ENCODE data around the gene ZNF664. TPM values are rescaled to one million over a fixed set of nuclear protein-coding genes. Genes with fewer than 3 reads are reported as not detected.

The ZNF664 gene
- total RNA-seq, 1 experiment from 2014 or later: 124 TPM

DNA sequence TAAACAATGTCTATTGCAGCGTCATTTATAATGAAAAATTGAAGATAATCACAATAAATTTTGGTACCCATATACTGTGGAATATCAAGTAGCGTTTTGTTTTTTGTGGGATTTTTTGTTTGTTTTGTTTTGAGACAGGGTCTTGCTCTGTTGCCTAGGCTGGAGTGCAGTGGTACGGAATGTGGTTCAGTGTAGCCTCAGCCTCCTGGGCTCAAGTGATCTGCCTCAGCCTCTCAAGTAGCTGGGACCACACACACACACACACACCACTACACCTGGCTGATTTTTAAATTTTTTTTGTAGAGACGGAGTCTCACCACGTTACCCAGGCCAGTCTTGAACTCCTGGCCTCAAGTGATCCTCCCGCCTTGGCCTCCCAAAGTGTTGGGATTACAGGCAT lies 6.6 kb downstream of the ZNF664 start:
- DNase-seq (ENCODE audit: low read depth, low spot score) (no peak), ATAC-seq (no peak)
- Histone ChIP-seq H3K9me3 (ENCODE audit: control insufficient read depth in 1 of 2, insufficient read depth in 1 of 2, low read depth in 1 of 2, low read length in 2 of 2) (no peaks in the 10 kb centered on the region), H3K36me3 (ENCODE audit: control insufficient read depth in 1 of 2, insufficient read depth in 2 of 2, low read length in 2 of 2) (peaks cover 12 to 18% of the 10 kb centered on the region in 2 experiments; a peak in 3 of 4 replicates), H3K9me2 (ENCODE audit: insufficient read depth) (no peaks in the 10 kb centered on the region), H3K4me2 (ENCODE audit: low read length) (no peak overlapping the region), H3K27me3 (ENCODE audit: insufficient read depth, low read length) (no peaks in the 10 kb centered on the region), H3K27ac (ENCODE audit: low read depth, low read length) (no peak overlapping the region), H3K4me1 (ENCODE audit: control insufficient read depth in 1 of 2, insufficient read depth in 2 of 2, low read length in 2 of 2) (peaks cover 2 to 3% of the 10 kb centered on the region in 2 experiments; a peak in 3 of 4 replicates), H3K79me2 (ENCODE audit: insufficient read depth, low read length) (peaks cover 78% of the 10 kb centered on the region), H4K20me1 (ENCODE audit: insufficient read depth) (peaks cover 3% of the 10 kb centered on the region; the same call in 1 of the 2 replicates), H3K9ac (ENCODE audit: low read length) (no peak overlapping the region), H2AFZ (ENCODE audit: low read depth, low read length, poor library complexity, severe bottlenecking) (no peak overlapping the region), H3K4me3 (replicated peaks in 1 of 2; ENCODE audit: low read depth in 1 of 2, low read length in 2 of 2) (no peak overlapping the region)
- ChIA-PET RAD21 (ENCODE audit: low non-redundant PET in 1 of 2, low total read pairs in 2 of 2, uncharacterized antibody in 2 of 2, unreplicated experiment in 2 of 2) (no interaction called here), POLR2A (no interaction called here), CTCF (no interaction called here)
- TF ChIP-seq FOSL1 (IDR thresholded peaks at IDR 0.05; ENCODE audit: low read depth): no peak
- no peak for TF ChIP-seq RAD21 (IDR thresholded peaks at IDR 0.05; ENCODE audit: low read depth)
- TF ChIP-seq, protein P1, sequence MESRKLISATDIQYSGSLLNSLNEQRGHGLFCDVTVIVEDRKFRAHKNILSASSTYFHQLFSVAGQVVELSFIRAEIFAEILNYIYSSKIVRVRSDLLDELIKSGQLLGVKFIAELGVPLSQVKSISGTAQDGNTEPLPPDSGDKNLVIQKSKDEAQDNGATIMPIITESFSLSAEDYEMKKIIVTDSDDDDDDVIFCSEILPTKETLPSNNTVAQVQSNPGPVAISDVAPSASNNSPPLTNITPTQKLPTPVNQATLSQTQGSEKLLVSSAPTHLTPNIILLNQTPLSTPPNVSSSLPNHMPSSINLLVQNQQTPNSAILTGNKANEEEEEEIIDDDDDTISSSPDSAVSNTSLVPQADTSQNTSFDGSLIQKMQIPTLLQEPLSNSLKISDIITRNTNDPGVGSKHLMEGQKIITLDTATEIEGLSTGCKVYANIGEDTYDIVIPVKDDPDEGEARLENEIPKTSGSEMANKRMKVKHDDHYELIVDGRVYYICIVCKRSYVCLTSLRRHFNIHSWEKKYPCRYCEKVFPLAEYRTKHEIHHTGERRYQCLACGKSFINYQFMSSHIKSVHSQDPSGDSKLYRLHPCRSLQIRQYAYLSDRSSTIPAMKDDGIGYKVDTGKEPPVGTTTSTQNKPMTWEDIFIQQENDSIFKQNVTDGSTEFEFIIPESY (IDR thresholded peaks at IDR 0.05; ENCODE audit: extremely low read depth, insufficient replicate concordance, low read length): no peak
- no peak for TF ChIP-seq SRF (IDR thresholded peaks at IDR 0.05; ENCODE audit: low read depth)
- TF ChIP-seq POLR2AphosphoS5 (IDR thresholded peaks at IDR 0.05; ENCODE audit: low read depth, low read length): no peak
- TF ChIP-seq, protein P2, sequence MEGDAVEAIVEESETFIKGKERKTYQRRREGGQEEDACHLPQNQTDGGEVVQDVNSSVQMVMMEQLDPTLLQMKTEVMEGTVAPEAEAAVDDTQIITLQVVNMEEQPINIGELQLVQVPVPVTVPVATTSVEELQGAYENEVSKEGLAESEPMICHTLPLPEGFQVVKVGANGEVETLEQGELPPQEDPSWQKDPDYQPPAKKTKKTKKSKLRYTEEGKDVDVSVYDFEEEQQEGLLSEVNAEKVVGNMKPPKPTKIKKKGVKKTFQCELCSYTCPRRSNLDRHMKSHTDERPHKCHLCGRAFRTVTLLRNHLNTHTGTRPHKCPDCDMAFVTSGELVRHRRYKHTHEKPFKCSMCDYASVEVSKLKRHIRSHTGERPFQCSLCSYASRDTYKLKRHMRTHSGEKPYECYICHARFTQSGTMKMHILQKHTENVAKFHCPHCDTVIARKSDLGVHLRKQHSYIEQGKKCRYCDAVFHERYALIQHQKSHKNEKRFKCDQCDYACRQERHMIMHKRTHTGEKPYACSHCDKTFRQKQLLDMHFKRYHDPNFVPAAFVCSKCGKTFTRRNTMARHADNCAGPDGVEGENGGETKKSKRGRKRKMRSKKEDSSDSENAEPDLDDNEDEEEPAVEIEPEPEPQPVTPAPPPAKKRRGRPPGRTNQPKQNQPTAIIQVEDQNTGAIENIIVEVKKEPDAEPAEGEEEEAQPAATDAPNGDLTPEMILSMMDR (IDR thresholded peaks at IDR 0.05 in 2 of 3, conservative IDR thresholded peaks at IDR 0.05 in 1 of 3; ENCODE audit: borderline replicate concordance in 1 of 3, insufficient read depth in 1 of 3, low read depth in 2 of 3, low read length in 2 of 3): no peak
- no peak for TF ChIP-seq CBX3 (IDR thresholded peaks at IDR 0.05; ENCODE audit: low read depth)
- TF ChIP-seq ZNF274 (IDR thresholded peaks at IDR 0.05; ENCODE audit: low read depth, low read length): no peak
- no peak for TF ChIP-seq ZFX (IDR thresholded peaks at IDR 0.05)
- no peak for TF ChIP-seq EGR1 (IDR thresholded peaks at IDR 0.05; ENCODE audit: low read depth)
- no peak for TF ChIP-seq YY1 (IDR thresholded peaks at IDR 0.05; ENCODE audit: extremely low read depth, insufficient replicate concordance, low read depth, low read length)
- TF ChIP-seq EZH2phosphoT487 (IDR thresholded peaks at IDR 0.05; ENCODE audit: borderline replicate concordance): no peak
- TF ChIP-seq ELF1 (IDR thresholded peaks at IDR 0.05; ENCODE audit: borderline replicate concordance, low read depth): no peak
- TF ChIP-seq POLR2A (IDR thresholded peaks at IDR 0.05; ENCODE audit: borderline replicate concordance, extremely low read depth, insufficient read depth, insufficient read length): no peak
- BruUV-seq (replicated peaks): no TSS peak
- intact Hi-C loops (cut with micrococcal nuclease): no loop called here

Measured in HCT116 (cell line).